Brain microvascular endothelial cell (primary cell): Measurements from ENCODE around the gene CXCL14.

Experiments
- DNase-seq: peaks from one replicate; pipeline ENCODE4 v3.0.0-alpha.2; 2020
- H3K27ac ChIP-seq: fragments of 250-450 bp; sonication (Bioruptor Pico); 2 replicates; pipeline ENCODE4 v1.5.1; 2020; ENCODE audit warnings: mild to moderate bottlenecking, moderate library complexity
- H3K27me3 ChIP-seq: fragments of 250-450 bp; sonication (Bioruptor Pico); replicated peaks from 2 replicates; pipeline ENCODE4 v1.5.1; 2020; ENCODE audit warnings: mild to moderate bottlenecking
- H3K36me3 ChIP-seq: fragments of 250-450 bp; sonication (Bioruptor Pico); replicated peaks from 2 replicates; pipeline ENCODE4 v1.5.1; 2020; ENCODE audit warnings: mild to moderate bottlenecking
- H3K4me3 ChIP-seq: 2 replicates; pipeline ENCODE4 v1.5.1; 2011; ENCODE audit warnings: low read depth, mild to moderate bottlenecking, control low read depth, low read length, moderate library complexity
- in situ Hi-C: cut with HindIII; loops from 2 replicates; pipeline ENCODE4 v1.10.0; 2017; ENCODE audit warnings: low sequenced_read_pairs, low pct_ligation_motif_present
- TF ChIP-seq, protein P1 (sequence below): IDR thresholded peaks from 2 replicates; pipeline ENCODE4 v1.5.1; 2011; ENCODE audit warnings: low read depth, mild to moderate bottlenecking, moderate library complexity, low read length, control low read depth, inconsistent platforms; ENCODE audit errors: missing control alignments

The CXCL14 gene

DNA sequence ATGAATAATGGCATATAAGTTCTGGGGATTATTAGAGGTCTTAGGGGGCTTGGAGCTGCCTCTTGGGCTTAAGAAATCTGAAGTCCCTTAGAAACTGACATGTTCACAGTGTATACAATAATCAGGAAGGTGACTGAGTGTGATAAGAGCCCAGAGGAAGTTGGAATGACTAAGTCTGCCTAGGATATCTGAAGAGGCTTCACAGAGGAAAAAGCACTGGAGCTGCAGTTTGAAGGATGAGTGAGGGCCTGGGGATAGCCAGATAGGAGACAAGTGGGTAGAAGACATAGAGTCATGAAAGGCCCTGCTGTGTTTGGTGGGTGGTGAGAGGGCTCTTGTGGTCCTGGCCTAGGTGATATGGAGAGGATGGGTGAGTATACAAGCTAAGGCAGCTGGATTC lies 51.9 kb downstream of the CXCL14 start:
- Histone ChIP-seq H3K4me3 (no peak overlapping the region), H3K36me3 (no peaks in the 10 kb centered on the region), H3K27me3 (peaks cover 8% of the 10 kb centered on the region), H3K27ac (no peak overlapping the region)
- no peak for DNase-seq
- in situ Hi-C loops: no loop called here
- TF ChIP-seq, protein P1, sequence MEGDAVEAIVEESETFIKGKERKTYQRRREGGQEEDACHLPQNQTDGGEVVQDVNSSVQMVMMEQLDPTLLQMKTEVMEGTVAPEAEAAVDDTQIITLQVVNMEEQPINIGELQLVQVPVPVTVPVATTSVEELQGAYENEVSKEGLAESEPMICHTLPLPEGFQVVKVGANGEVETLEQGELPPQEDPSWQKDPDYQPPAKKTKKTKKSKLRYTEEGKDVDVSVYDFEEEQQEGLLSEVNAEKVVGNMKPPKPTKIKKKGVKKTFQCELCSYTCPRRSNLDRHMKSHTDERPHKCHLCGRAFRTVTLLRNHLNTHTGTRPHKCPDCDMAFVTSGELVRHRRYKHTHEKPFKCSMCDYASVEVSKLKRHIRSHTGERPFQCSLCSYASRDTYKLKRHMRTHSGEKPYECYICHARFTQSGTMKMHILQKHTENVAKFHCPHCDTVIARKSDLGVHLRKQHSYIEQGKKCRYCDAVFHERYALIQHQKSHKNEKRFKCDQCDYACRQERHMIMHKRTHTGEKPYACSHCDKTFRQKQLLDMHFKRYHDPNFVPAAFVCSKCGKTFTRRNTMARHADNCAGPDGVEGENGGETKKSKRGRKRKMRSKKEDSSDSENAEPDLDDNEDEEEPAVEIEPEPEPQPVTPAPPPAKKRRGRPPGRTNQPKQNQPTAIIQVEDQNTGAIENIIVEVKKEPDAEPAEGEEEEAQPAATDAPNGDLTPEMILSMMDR: no peak

DNA sequence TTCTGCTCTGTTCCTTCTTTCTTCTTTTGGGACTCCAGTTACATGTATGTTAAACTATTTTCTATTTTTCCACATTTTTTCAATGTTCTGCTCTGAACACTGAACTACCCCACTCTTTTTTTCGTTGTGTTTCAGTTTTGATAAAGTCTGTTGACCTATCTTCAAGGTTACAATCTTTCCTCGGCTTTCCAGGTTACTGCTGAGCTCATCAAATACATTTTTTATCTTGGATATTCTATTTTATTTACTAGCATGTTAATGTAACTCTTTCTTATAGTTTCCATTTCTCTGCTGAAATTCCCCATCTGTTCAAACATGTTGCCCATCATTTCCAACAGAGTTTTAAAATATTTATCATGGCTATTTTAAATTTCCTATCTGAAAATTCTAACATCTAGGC lies 56.8 kb downstream of the CXCL14 start:
- TF ChIP-seq, protein P1: no peak
- Histone ChIP-seq H3K27me3 (no peaks in the 10 kb centered on the region), H3K36me3 (no peaks in the 10 kb centered on the region), H3K4me3 (no peak overlapping the region), H3K27ac (no peak overlapping the region)
- DNase-seq: no peak
- in situ Hi-C loops: no loop called here
